Measurements from ENCODE around the gene OR11G2. TPM values are rescaled to one million over a fixed set of nuclear protein-coding genes. Genes with fewer than 3 reads are reported as not detected.
A peak's percentile ranks its signal among the peaks of the same experiment; 100 is the strongest.
"Not testable (repeated sequence)": the region's sequence is repeated elsewhere in the genome, so short reads cannot be mapped to it uniquely, and the experiment has no call there.

The OR11G2 gene
- total and polyA plus RNA-seq, 4 experiments from 2014 or later, result not detected

DNA sequence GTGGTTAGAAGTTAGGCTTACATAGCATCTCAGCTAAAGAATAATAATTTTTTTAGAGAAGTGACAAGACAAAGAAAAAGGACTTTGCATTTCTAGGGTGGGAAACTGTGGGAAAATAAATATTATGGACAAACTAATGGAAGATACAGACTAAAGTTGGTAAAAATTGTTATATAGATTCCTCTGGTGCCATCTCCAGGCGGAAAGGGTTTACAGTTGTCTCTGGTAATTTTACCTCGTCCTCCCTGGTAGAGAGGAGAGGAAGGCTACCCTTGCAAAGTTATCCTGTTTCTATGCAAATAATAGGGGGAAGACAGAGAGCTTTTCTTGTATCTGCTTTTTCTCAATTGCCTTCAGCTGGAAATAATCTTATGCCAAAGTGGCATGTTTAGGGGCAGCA, 5.2 kb downstream of the OR11G2 start:
- Mint-ChIP-seq H3K36me3 (no peaks in the 10 kb centered on the region), H3K9me3 (no peaks in the 10 kb centered on the region), H3K4me3 (no peak overlapping the region), H3K27ac (no peak overlapping the region), H3K4me1 (peaks cover 0 to 2% (median 0%) of the 10 kb centered on the region in 4 donors), H3K27me3 (peaks cover 10 to 19% of the 10 kb centered on the region in 2 donors)
- intact Hi-C loops (cut with micrococcal nuclease), result no loop called here
- CTCF ChIA-PET (ENCODE audit: partially characterized antibody), result no interaction called here
- POLR2A ChIA-PET (ENCODE audit: partially characterized antibody), result no interaction called here
- H3K27me3 ChIP-seq (ENCODE audit: insufficient read depth, low read length), result no peaks in the 10 kb centered on the region
- DNase-seq, result peak in 1 of 5 donors; percentile 14
- no peaks in the 10 kb centered on the region for H3K4me1 ChIP-seq (ENCODE audit: insufficient read depth, low read length)
- no peaks in the 10 kb centered on the region for H3K36me3 ChIP-seq (ENCODE audit: insufficient read depth, low read length)
- H3K4me3 ChIP-seq (ENCODE audit: low read length in 2 of 2), result no peak overlapping the region
- H3K27ac ChIP-seq (ENCODE audit: low read depth, low read length), result no peak overlapping the region
- H3K9me3 ChIP-seq (ENCODE audit: control insufficient read depth in 1 of 2, low read length in 2 of 2), result no peaks in the 10 kb centered on the region

DNA sequence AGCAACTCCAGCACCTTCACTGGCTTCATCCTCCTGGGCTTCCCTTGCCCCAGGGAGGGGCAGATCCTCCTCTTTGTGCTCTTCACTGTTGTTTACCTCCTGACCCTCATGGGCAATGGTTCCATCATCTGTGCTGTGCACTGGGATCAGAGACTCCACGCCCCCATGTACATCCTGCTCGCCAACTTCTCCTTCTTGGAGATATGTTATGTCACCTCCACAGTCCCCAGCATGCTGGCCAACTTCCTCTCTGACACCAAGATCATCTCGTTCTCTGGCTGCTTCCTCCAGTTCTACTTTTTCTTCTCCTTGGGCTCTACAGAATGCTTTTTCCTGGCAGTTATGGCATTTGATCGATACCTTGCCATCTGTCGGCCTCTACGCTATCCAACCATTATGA, 6.8 kb downstream of the OR11G2 start:
- Histone ChIP-seq H3K27me3 (ENCODE audit: insufficient read depth, low read length) (no peaks in the 10 kb centered on the region), H3K4me1 (ENCODE audit: insufficient read depth, low read length) (no peaks in the 10 kb centered on the region), H3K4me3 (ENCODE audit: low read length in 2 of 2) (no peak overlapping the region), H3K9me3 (ENCODE audit: control insufficient read depth in 1 of 2, low read length in 2 of 2) (no peaks in the 10 kb centered on the region), H3K36me3 (ENCODE audit: insufficient read depth, low read length) (no peaks in the 10 kb centered on the region), H3K27ac (ENCODE audit: low read depth, low read length) (no peak overlapping the region)
- H3K9me3 Mint-ChIP-seq, result no peaks in the 10 kb centered on the region
- H3K27ac Mint-ChIP-seq, result no peak overlapping the region
- ChIA-PET CTCF (ENCODE audit: partially characterized antibody) (no interaction called here), POLR2A (ENCODE audit: partially characterized antibody) (no interaction called here)
- DNase-seq, result no peak
- H3K36me3 Mint-ChIP-seq, result no peaks in the 10 kb centered on the region
- intact Hi-C loops (cut with micrococcal nuclease), result no loop called here
- peaks cover 13 to 19% of the 10 kb centered on the region in 2 donors for H3K27me3 Mint-ChIP-seq
- H3K4me1 Mint-ChIP-seq, result peaks cover 0 to 2% (median 0%) of the 10 kb centered on the region in 4 donors
- no peak overlapping the region for H3K4me3 Mint-ChIP-seq

DNA sequence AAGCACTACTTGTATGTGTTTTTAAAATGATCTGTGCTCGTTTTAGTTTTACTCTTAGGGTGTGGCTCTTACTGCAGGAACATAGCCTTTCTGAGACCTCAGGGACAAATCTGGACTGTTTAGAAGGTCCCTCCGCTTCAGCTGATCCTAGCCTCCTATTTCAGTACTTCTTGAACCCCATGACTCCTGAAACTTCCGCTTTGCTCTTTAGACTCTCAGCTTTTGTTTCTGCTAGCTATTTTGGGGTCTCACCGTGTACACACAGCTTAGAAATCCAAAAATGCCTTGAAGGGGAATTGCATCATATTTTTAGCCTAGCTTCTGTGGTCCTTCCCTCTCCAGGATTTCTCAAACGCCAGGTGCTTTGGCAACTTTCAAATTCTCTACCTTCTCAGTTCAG, 8.3 kb downstream of the OR11G2 start:
- Histone ChIP-seq H3K4me3 (ENCODE audit: low read length in 2 of 2) (no peak overlapping the region), H3K4me1 (ENCODE audit: insufficient read depth, low read length) (no peaks in the 10 kb centered on the region), H3K9me3 (ENCODE audit: control insufficient read depth in 1 of 2, low read length in 2 of 2) (no peaks in the 10 kb centered on the region), H3K27ac (ENCODE audit: low read depth, low read length) (no peak overlapping the region), H3K36me3 (ENCODE audit: insufficient read depth, low read length) (no peaks in the 10 kb centered on the region), H3K27me3 (ENCODE audit: insufficient read depth, low read length) (no peaks in the 10 kb centered on the region)
- peaks cover 0 to 2% (median 0%) of the 10 kb centered on the region in 4 donors for H3K4me1 Mint-ChIP-seq
- H3K27ac Mint-ChIP-seq, result no peak overlapping the region
- peaks cover 14 to 20% of the 10 kb centered on the region in 2 donors for H3K27me3 Mint-ChIP-seq
- peaks cover 0 to 1% (median 0%) of the 10 kb centered on the region in 8 donors for H3K9me3 Mint-ChIP-seq
- no peak overlapping the region for H3K4me3 Mint-ChIP-seq
- H3K36me3 Mint-ChIP-seq, result no peaks in the 10 kb centered on the region
- POLR2A ChIA-PET (ENCODE audit: partially characterized antibody), result no interaction called here
- intact Hi-C loops (cut with micrococcal nuclease), result no loop called here
- no peak for DNase-seq
- CTCF ChIA-PET (ENCODE audit: partially characterized antibody), result no interaction called here

DNA sequence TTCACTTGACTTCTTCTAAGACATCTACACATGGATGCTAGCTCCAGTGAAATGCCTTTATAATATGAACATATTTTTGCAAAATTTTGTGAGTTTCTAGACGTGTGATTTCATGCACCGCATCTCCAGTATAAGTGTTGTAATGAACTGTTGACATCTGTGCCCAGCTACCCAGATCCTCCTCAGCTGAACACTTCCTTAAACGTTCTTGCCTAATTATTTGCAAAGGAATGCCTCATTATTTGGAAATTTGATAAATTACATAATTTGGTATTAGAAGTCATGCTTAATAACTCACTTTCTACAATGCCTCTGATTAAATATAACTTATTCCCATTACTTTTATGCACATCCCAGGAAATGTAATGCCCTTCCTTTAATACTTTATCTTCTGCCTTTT, 14.0 kb downstream of the OR11G2 start:
- H3K9me3 Mint-ChIP-seq, result peaks cover 0 to 4% (median 0%) of the 10 kb centered on the region in 8 donors

DNA sequence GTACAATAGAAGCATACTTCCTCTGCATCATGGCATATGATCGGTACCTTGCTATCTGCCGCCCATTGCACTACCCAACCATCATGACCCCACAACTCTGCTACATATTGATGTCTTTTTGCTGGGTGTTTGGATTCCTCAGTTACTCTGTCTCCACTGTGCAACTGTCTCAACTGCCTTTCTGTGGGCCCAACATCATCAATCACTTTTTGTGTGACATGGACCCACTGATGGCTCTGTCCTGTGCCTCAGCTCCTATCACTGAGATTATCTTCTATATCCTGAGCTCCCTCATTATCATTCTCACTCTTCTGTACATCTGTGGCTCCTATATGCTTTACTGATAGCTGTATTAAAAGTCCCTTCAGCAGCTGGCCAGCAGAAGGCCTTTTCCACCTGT, 18.9 kb downstream of the OR11G2 start:
- H3K9me3 ChIP-seq (ENCODE audit: control insufficient read depth in 1 of 2, low read length in 2 of 2), result no peaks in the 10 kb centered on the region
- POLR2A ChIA-PET (ENCODE audit: partially characterized antibody), result no interaction called here
- H3K4me1 ChIP-seq (ENCODE audit: insufficient read depth, low read length), result no peaks in the 10 kb centered on the region
- Mint-ChIP-seq H3K36me3 (no peaks in the 10 kb centered on the region), H3K27ac (no peak overlapping the region), H3K27me3 (peaks cover 3 to 6% of the 10 kb centered on the region in 2 donors), H3K4me1 (no peaks in the 10 kb centered on the region), H3K9me3 (peaks cover 0 to 4% (median 0%) of the 10 kb centered on the region in 8 donors), H3K4me3 (no peak overlapping the region)
- no peak overlapping the region for H3K4me3 ChIP-seq (ENCODE audit: low read length in 2 of 2)
- no peaks in the 10 kb centered on the region for H3K27me3 ChIP-seq (ENCODE audit: insufficient read depth, low read length)
- DNase-seq, result no peak
- intact Hi-C loops (cut with micrococcal nuclease), result no loop called here
- CTCF ChIA-PET (ENCODE audit: partially characterized antibody), result interaction anchor here (0.7 kb wide), 2 partner anchors 233 to 311 kb away, joined by 3 read pairs; no protein-coding TSS in a partner anchor
- no peak overlapping the region for H3K27ac ChIP-seq (ENCODE audit: low read depth, low read length)
- H3K36me3 ChIP-seq (ENCODE audit: insufficient read depth, low read length), result no peaks in the 10 kb centered on the region

More for the DNA sequence above, 14.0 kb downstream of the OR11G2 start:
- H3K4me3 Mint-ChIP-seq, result no peak overlapping the region
- no peaks in the 10 kb centered on the region for H3K36me3 Mint-ChIP-seq
- Histone ChIP-seq H3K9me3 (ENCODE audit: control insufficient read depth in 1 of 2, low read length in 2 of 2) (no peaks in the 10 kb centered on the region), H3K27me3 (ENCODE audit: insufficient read depth, low read length) (no peaks in the 10 kb centered on the region), H3K36me3 (ENCODE audit: insufficient read depth, low read length) (no peaks in the 10 kb centered on the region), H3K27ac (ENCODE audit: low read depth, low read length) (no peak overlapping the region), H3K4me1 (ENCODE audit: insufficient read depth, low read length) (no peaks in the 10 kb centered on the region), H3K4me3 (ENCODE audit: low read length in 2 of 2) (no peak overlapping the region)
- DNase-seq, result no peak
- no peak overlapping the region for H3K27ac Mint-ChIP-seq
- intact Hi-C loops (cut with micrococcal nuclease), result no loop called here
- POLR2A ChIA-PET (ENCODE audit: partially characterized antibody), result no interaction called here
- H3K4me1 Mint-ChIP-seq, result no peaks in the 10 kb centered on the region
- H3K27me3 Mint-ChIP-seq, result peaks cover 6 to 10% of the 10 kb centered on the region in 2 donors
- CTCF ChIA-PET (ENCODE audit: partially characterized antibody), result interaction anchor here (1.2 kb wide), 1 partner anchor 14 kb away, joined by 3 read pairs; the partner anchor contains the start of gene OR11G2

DNA sequence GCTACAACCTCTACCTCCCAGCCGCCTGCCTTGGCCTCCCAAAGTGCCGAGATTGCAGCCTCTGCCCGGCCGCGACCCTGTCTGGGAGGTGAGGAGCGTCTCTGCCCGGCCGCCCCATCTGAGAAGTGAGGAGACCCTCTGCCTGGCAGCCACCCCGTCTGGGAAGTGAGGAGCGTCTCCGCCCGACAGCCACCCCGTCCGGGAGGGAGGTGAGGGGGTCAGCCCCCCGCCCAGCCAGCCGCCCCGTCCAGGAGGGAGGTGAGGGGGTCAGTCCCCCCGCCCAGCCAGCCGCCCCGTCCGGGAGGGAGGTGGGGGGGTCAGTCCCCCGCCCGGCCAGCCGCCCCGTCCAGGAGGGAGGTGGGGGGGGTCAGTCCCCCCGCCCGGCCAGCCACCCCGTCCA, 21.7 kb downstream of the OR11G2 start:
- H3K4me1 Mint-ChIP-seq; intact Hi-C loops (cut with micrococcal nuclease): not testable (repeated sequence)

DNA sequence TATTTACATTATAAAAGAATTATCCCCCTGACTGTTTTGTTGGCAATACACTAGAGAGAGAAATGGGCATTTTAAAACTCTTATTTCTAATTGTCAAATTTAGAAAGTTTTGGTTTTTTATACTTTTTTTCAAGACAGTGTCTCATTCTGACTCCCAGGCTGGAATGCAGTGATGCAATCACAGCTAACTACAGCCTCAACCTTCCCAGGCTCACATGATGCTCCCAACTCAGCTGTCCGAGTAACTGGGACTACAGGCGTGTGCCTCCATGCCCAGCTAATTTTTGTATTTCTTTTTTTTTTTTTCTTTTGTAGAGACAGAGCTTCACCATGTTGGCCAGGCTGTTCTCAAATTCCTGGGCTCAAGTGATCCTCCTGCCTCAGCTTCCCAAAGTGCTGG, 24.5 kb downstream of the OR11G2 start:
- no peaks in the 10 kb centered on the region for H3K27me3 ChIP-seq (ENCODE audit: insufficient read depth, low read length)
- H3K27ac ChIP-seq (ENCODE audit: low read depth, low read length), result no peak overlapping the region
- Mint-ChIP-seq H3K27ac (no peak overlapping the region), H3K4me1 (no peaks in the 10 kb centered on the region), H3K9me3 (peaks cover 0 to 4% (median 0%) of the 10 kb centered on the region in 8 donors), H3K36me3 (no peaks in the 10 kb centered on the region), H3K27me3 (peaks cover 2 to 6% of the 10 kb centered on the region in 2 donors), H3K4me3 (no peak overlapping the region)
- no peaks in the 10 kb centered on the region for H3K9me3 ChIP-seq (ENCODE audit: control insufficient read depth in 1 of 2, low read length in 2 of 2)
- DNase-seq, result no peak
- intact Hi-C loops (cut with micrococcal nuclease), result no loop called here
- no peak overlapping the region for H3K4me3 ChIP-seq (ENCODE audit: low read length in 2 of 2)
- CTCF ChIA-PET (ENCODE audit: partially characterized antibody), result no interaction called here
- POLR2A ChIA-PET (ENCODE audit: partially characterized antibody), result no interaction called here
- no peaks in the 10 kb centered on the region for H3K4me1 ChIP-seq (ENCODE audit: insufficient read depth, low read length)
- H3K36me3 ChIP-seq (ENCODE audit: insufficient read depth, low read length), result no peaks in the 10 kb centered on the region

More for the DNA sequence above, 21.7 kb downstream of the OR11G2 start:
- H3K27me3 Mint-ChIP-seq; H3K4me3 Mint-ChIP-seq; POLR2A ChIA-PET (ENCODE audit: partially characterized antibody); DNase-seq; H3K9me3 ChIP-seq (ENCODE audit: control insufficient read depth in 1 of 2, low read length in 2 of 2); H3K4me3 ChIP-seq (ENCODE audit: low read length in 2 of 2); CTCF ChIA-PET (ENCODE audit: partially characterized antibody); H3K36me3 Mint-ChIP-seq; H3K36me3 ChIP-seq (ENCODE audit: insufficient read depth, low read length); H3K27ac ChIP-seq (ENCODE audit: low read depth, low read length); H3K27ac Mint-ChIP-seq; H3K27me3 ChIP-seq (ENCODE audit: insufficient read depth, low read length); H3K4me1 ChIP-seq (ENCODE audit: insufficient read depth, low read length); H3K9me3 Mint-ChIP-seq: not testable (repeated sequence)

DNA sequence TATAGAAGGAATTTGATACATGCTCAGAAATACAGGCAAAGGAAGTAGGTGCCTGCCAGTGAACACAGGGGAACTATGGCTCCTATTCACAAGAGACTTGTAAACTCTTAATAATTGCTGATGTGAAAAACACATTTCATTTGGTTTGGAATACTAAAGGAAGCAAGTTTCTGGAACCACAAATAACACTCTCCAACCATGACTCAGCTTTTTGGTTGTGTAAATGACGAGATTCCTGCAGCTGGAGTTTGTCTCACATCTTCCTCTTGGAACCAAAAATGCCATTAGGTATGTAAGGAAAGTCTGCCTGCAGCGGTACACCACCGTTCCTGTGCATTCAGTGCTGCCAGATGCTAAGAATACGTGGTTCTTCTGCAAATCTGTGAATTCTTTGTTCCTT, 28.3 kb downstream of the OR11G2 start:
- no peaks in the 10 kb centered on the region for H3K27me3 ChIP-seq (ENCODE audit: insufficient read depth, low read length)
- Mint-ChIP-seq H3K4me1 (no peaks in the 10 kb centered on the region), H3K4me3 (no peak overlapping the region), H3K27me3 (peaks cover 5 to 8% of the 10 kb centered on the region in 2 donors), H3K27ac (no peak overlapping the region), H3K9me3 (peaks cover 0 to 3% (median 0%) of the 10 kb centered on the region in 8 donors), H3K36me3 (peaks cover 0 to 1% of the 10 kb centered on the region in 2 donors)
- H3K9me3 ChIP-seq (ENCODE audit: control insufficient read depth in 1 of 2, low read length in 2 of 2), result no peaks in the 10 kb centered on the region
- no peaks in the 10 kb centered on the region for H3K4me1 ChIP-seq (ENCODE audit: insufficient read depth, low read length)
- intact Hi-C loops (cut with micrococcal nuclease), result no loop called here
- ChIA-PET POLR2A (ENCODE audit: partially characterized antibody) (no interaction called here), CTCF (ENCODE audit: partially characterized antibody) (no interaction called here)
- no peak overlapping the region for H3K27ac ChIP-seq (ENCODE audit: low read depth, low read length)
- no peak for DNase-seq
- no peaks in the 10 kb centered on the region for H3K36me3 ChIP-seq (ENCODE audit: insufficient read depth, low read length)
- no peak overlapping the region for H3K4me3 ChIP-seq (ENCODE audit: low read length in 2 of 2)
